IPS DF 6.9 (cell line): ENCODE measurements around the gene BOC.

ENCODE experiments used
- DNase-seq: peaks from one replicate; pipeline ENCODE4 v3.0.0-alpha.2; 2013; ENCODE audit warnings: low read depth, low spot score
- H3K27ac ChIP-seq: one replicate; pipeline ENCODE4 v1.5.1; 2013; ENCODE audit warnings: low read length, control low read depth
- H3K27me3 ChIP-seq: 2 replicates; pipeline ENCODE4 v1.6.1; 2013; ENCODE audit warnings: mild to moderate bottlenecking, low read length; ENCODE audit not compliant: control insufficient read depth, insufficient read depth
- H3K36me3 ChIP-seq: 2 replicates; pipeline ENCODE4 v1.6.1; 2013; ENCODE audit warnings: low read length; ENCODE audit not compliant: control insufficient read depth, insufficient read depth
- H3K4me1 ChIP-seq: 2 replicates; pipeline ENCODE4 v1.6.1; 2013; ENCODE audit warnings: low read length; ENCODE audit not compliant: control insufficient read depth, insufficient read depth
- H3K4me3 ChIP-seq: 2 replicates; pipeline ENCODE4 v1.5.1; 2013; ENCODE audit warnings: mild to moderate bottlenecking, low read length
- H3K9me3 ChIP-seq: 2 replicates; pipeline ENCODE4 v1.6.1; 2013; ENCODE audit warnings: low read length, inconsistent platforms; ENCODE audit not compliant: control insufficient read depth, insufficient read depth
- WGBS: extraction: QIAGEN DNeasy Blood & Tissue Kit; methylation state at CpG from one replicate; pipeline ENCODE4 v1.1.7; 2013; ENCODE audit warnings: mixed read lengths, missing lambda C conversion rate; ENCODE audit not compliant: insufficient read length, insufficient coverage; 5-methylcytosine and 5-hydroxymethylcytosine counted together

BOC gene

DNA sequence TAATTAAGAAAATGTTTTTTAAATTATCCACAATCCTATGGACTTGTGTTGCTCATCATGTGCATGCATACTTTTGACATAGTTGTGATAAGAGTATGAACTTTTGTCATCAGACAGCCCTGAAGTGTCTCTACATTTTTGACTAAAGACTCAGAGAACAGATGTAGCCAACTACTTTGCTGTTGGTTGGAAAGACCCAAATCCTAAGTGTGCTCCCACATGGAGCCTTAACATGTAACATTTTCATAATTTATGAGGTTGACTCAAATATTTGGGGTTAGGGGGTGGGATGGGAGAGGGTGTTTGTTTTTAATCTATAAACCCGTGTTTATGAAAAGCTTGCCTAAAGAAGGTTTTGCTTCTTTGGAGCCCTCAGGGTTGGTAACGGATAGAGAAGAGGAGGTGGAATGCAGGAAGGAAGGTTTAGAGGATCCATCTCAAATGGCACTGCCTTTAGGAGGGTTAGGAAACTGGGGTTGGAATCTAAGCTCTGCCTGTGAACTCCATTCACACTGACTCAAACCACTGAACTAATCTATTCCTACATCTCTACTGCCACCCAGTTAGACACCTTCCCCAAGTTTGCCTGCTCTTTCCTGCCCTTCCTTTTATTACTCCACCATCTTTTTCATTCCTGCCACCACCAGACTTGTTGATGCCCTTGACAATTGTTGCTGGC, 3.7 kb downstream of the BOC start:
- no peak for DNase-seq
- H3K27me3 ChIP-seq, result peaks cover 12% of the 10 kb centered on the region
- peaks cover 7% of the 10 kb centered on the region; the same call in 1 of the 2 replicates for H3K4me1 ChIP-seq
- H3K9me3 ChIP-seq, result no peaks in the 10 kb centered on the region
- no peak overlapping the region for H3K27ac ChIP-seq
- no peak overlapping the region for H3K4me3 ChIP-seq
- WGBS, result 100% methylated on average over 1 of the region's 2 CpGs
- H3K36me3 ChIP-seq, result no peaks in the 10 kb centered on the region

DNA sequence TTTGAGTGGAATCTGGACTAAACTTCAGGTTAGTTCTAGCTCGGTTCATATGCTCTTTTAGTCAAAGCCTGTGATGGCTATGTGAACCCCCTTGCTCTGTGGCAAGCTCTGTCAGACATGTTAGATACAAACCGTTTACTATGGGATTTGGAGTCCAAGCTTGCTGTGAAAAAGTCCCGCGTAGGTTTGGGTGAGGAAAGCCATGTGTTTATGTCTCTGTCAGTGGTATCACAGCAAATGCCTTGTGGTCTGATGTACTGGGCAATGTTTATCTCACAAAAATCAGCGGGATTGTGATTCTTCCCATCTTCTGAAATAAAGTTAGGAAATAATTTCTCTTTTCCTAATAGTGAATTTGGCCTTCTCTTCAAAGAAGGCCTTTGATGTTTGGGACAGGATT, 5.0 kb downstream of the BOC start:
- Histone ChIP-seq H3K9me3 (no peaks in the 10 kb centered on the region), H3K4me3 (no peak overlapping the region), H3K4me1 (peaks cover 7% of the 10 kb centered on the region; the same call in 1 of the 2 replicates), H3K36me3 (no peaks in the 10 kb centered on the region), H3K27me3 (peaks cover 12% of the 10 kb centered on the region), H3K27ac (no peak overlapping the region)
- WGBS, result no CpG with 5 or more reads among the region's 5 CpGs
- DNase-seq, result no peak

DNA sequence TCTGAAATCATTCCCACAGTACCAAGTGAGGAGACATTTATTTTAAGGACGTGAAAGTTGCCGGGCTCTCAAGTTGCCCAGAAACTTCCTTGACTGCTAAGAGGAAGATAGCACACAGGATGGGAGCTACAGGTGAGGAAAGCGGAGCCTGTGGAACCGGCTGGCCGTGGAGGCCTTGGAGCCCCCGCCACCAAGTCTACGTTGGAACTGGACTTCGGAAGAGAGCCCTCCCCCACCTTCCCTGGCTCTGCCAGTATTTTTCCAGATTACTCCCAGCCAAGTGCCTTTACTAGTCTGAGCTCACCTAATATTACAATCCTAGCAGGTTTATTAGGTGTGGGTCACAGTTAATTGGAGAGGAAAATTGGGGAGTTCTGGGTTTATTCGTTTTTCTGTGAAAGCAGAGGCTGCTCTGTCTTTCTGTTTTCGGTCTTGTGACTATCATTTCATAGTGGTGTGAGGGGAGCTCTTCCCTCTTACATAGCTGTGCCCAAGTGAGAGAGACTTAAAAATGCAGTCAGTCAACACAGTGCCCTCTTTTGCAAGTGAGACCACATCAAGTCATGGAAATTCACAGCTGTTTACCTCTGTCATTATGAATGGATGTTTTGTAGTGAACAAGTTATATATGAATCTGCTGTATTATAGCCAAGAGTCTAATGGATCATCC, 6.8 kb downstream of the BOC start:
- Histone ChIP-seq H3K4me3 (no peak overlapping the region), H3K27ac (no peak overlapping the region), H3K36me3 (no peaks in the 10 kb centered on the region), H3K27me3 (peaks cover 3% of the 10 kb centered on the region; the same call in 1 of the 2 replicates), H3K4me1 (no peaks in the 10 kb centered on the region; the same call in 1 of the 2 replicates), H3K9me3 (no peaks in the 10 kb centered on the region)
- DNase-seq, result no peak
- WGBS, result no CpG with 5 or more reads among the region's 10 CpGs

DNA sequence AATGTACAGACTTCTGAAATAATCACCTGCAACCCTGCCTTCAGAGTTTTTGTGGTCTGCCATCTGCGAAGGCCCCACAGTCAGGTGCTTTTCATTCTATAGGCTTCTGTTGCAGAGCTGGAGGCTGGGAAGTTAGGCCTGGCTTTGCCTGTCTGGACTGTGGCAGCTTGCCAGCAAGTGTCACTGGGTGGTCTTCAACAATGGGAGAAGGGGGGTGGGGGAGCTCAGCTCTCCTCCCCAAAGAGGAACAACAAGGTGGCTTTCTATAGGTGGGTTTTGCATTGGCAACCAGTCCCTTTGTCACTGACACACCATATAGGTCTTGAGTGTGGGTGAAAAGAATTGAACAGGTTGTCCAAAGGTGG, 7.3 kb downstream of the BOC start:
- H3K4me1 ChIP-seq, result no peaks in the 10 kb centered on the region
- no CpG with 5 or more reads among the region's 1 CpG for WGBS
- no peak overlapping the region for H3K27ac ChIP-seq
- H3K36me3 ChIP-seq, result no peaks in the 10 kb centered on the region
- H3K4me3 ChIP-seq, result no peak overlapping the region
- H3K27me3 ChIP-seq, result no peaks in the 10 kb centered on the region
- H3K9me3 ChIP-seq, result no peaks in the 10 kb centered on the region
- DNase-seq, result no peak

DNA sequence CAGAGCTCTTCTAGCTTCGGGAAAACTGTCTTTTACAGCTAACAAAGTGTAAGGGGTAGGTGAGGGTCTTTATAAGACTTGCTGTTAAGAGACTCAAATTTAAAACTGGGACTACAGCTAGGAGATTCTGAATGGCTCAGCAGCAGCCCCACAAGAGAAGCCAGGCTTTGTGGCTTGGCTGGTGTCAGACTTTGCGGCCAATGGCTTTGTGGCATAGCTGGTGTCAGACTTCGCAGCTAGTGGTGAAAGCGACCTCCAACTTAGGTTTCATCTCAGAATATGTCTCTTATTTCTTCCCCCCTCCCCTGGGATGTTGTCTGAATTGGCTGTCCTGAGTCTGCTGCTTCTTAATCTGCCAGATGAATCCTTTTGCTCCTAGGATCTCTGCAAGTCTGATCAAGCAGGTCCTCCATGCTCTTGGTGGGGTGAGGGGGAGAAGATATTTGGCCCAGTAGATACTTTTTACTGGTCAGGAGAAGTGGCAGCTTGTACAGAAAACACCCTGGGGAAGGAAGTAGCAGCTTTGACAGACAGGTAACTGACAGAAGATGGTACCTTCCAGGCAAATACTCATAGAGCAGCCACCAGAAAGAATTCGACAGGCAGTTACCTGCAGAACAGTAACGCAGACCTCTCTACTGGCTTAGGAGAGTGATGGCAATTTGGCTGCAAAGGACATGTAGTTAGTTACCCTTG, 8.4 kb downstream of the BOC start:
- no peaks in the 10 kb centered on the region for H3K9me3 ChIP-seq
- H3K4me1 ChIP-seq, result no peaks in the 10 kb centered on the region
- no peaks in the 10 kb centered on the region for H3K27me3 ChIP-seq
- no CpG with 5 or more reads among the region's 6 CpGs for WGBS
- no peak for DNase-seq
- no peak overlapping the region for H3K27ac ChIP-seq
- H3K36me3 ChIP-seq, result no peaks in the 10 kb centered on the region
- no peak overlapping the region for H3K4me3 ChIP-seq

DNA sequence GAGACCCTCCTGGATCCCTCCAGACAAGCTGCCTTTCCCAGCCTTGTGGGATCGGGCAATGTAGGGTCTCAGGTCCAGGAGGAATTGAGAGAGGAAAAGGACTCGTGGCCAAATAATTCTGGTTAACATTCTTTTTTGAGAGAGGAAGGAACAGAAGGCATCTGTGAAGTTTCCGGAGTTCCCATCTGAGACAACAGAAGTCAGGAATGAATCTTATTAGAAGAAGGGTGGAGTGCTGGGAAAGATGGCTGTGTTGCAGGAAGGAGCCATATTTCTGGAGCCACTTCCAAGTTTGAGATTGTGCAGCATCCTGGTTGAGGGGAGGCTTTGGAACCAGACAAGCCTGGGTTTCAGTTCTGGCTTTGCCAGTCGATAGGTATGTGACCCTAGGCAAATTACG, 9.4 kb downstream of the BOC start:
- H3K4me3 ChIP-seq, result no peak overlapping the region
- no CpG with 5 or more reads among the region's 5 CpGs for WGBS
- H3K4me1 ChIP-seq, result no peaks in the 10 kb centered on the region
- H3K27me3 ChIP-seq, result no peaks in the 10 kb centered on the region
- no peaks in the 10 kb centered on the region for H3K9me3 ChIP-seq
- no peaks in the 10 kb centered on the region for H3K36me3 ChIP-seq
- no peak for DNase-seq
- H3K27ac ChIP-seq, result no peak overlapping the region

DNA sequence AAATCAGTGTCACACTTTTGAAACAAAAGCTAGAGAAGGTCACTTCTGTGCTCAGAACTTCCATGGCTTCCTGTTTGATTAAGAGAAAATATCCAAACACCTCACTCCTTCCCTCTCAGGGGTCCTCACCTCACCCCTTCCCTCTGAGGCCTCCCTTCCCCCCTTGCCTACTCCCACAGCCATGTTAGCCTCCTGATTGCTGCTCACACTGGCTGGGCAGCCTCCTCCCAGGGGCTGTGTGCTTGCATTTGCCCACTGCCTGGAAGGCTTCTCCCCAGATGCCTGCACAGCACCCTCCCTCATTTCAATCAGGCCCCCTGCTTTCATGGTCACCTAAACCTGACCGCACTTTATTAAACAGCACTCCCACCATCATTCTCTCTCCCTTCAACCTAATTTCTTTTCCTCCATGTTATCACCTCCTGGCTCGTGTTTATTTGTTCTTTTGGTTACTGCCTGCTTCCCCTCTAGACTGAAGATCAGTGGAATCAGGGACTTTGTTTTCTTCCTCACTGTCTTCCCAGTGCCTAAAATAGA, 10.4 kb downstream of the BOC start:
- Histone ChIP-seq H3K36me3 (no peaks in the 10 kb centered on the region), H3K4me1 (no peaks in the 10 kb centered on the region), H3K27me3 (no peaks in the 10 kb centered on the region), H3K27ac (no peak overlapping the region), H3K9me3 (no peaks in the 10 kb centered on the region), H3K4me3 (no peak overlapping the region)
- 100% methylated on average over 1 of the region's 2 CpGs for WGBS
- DNase-seq, result no peak

DNA sequence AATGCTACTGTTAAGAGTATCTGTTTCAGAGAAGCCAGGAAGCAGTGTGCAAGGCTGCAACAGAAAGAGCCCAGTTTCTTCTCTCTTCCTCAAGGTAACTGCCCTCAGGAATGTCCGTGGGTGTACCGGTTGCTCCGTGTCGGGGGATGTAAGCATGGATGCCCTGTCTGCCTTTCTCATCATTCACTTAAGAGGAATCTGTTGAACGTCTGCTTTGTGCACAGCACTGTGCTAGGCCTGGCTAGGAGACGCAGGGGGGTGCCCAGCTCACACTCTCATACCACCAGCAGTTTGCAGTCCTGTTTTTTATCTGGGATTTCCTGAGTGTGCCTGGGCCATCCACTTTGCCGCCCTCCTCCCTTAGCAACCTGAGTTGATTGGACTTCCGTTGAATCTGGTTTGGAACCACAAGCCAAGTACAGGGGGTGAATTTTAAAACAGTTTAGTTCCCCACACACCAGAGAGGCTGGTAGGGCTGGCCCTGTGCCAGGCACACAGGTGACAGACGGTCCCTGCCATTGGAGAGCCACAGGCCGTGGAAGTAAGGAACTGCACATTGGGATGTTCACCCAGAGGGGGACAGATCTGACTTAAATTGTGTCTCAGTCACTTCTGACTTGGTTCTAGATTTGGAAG, 11.2 kb downstream of the BOC start:
- Histone ChIP-seq H3K4me3 (no peak overlapping the region), H3K27ac (no peak overlapping the region), H3K9me3 (no peaks in the 10 kb centered on the region), H3K27me3 (no peaks in the 10 kb centered on the region), H3K4me1 (no peaks in the 10 kb centered on the region), H3K36me3 (no peaks in the 10 kb centered on the region)
- no CpG with 5 or more reads among the region's 10 CpGs for WGBS
- no peak for DNase-seq

DNA sequence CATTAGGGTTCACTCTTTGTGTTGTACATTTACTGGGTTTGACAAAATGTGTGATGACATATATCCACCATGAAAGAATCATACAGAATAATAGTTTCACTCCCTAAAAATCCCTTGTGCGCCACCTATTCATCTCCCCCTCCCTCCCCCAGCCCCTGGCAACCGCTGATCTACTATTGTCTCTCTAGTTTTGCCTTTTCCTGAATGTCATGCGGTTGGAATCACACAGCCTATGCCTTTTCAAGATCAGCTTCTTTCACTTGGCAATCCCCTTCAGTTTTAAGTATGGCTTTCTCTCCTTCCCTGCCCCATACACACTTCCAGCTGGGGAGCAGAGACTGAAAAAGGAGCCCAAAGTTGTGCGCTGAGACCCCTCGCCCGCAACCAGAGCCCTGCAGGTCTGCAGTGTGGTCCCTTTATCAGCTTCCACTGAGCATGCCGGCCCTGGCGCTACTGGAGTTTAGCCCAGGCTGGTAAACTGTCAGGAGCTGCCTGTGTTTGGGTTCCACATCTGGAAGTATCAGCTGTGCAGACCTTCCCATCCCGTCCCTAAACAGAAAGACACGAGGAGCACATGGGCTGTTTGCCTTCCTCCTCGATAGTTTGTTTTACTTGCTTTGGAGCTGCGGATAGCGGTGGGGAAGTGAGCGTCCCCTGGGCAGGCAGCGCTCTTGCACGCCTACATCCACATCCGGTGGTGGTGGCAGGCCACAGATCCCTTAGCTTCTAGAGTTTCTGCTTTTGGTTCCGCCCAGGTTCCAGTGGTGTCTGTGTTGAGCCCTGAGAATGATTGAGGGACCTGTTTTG, 12.3 kb downstream of the BOC start:
- WGBS, result no CpG with 5 or more reads among the region's 18 CpGs
- Histone ChIP-seq H3K27me3 (no peaks in the 10 kb centered on the region), H3K9me3 (no peaks in the 10 kb centered on the region), H3K27ac (no peak overlapping the region), H3K4me3 (no peak overlapping the region), H3K4me1 (no peaks in the 10 kb centered on the region), H3K36me3 (no peaks in the 10 kb centered on the region)
- no peak for DNase-seq

DNA sequence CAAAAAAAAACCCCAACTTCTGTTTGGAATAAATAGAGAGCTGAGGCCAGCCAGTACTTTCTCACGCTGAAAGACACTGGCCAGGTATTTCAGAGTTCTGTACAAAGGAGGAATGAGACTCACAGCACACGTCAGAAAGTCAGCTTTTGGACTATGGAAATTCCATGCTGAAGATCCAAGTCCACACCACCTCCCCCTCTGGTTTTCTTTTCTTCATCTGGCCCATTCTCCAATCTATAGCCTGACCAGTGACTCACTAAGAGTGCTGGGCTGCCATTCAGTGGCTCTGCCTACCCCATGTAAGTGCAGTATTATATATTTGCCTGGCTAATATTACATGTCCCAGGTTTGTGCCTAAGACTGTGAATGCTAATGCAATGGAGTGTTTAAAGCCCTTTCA, 13.9 kb downstream of the BOC start:
- Histone ChIP-seq H3K36me3 (no peaks in the 10 kb centered on the region), H3K27me3 (no peaks in the 10 kb centered on the region), H3K27ac (no peak overlapping the region), H3K4me1 (no peaks in the 10 kb centered on the region), H3K4me3 (no peak overlapping the region), H3K9me3 (no peaks in the 10 kb centered on the region)
- no peak for DNase-seq
- no CpG with 5 or more reads among the region's 2 CpGs for WGBS
